GM12801 (cell line): ENCODE results near the gene C13orf46.

ENCODE experiments used
- CTCF ChIP-seq: IDR thresholded peaks from one replicate; pipeline ENCODE4 v1.5.1; 2011; ENCODE audit warnings: control low read depth; ENCODE audit not compliant: insufficient read length; ENCODE audit errors: extremely low read depth

The C13orf46 gene

GRCh38 chr13:113976711-113977684 lies 3.1 kb upstream of the C13orf46 start:
- TF ChIP-seq CTCF = no peak

- TF ChIP-seq CTCF = no peak
These were observed 1.5 kb upstream of the C13orf46 start for GRCh38 chr13:113975416-113975815.

- no peak for TF ChIP-seq CTCF
These were observed 717 bp upstream of the C13orf46 start for GRCh38 chr13:113974304-113975281.

DNA sequence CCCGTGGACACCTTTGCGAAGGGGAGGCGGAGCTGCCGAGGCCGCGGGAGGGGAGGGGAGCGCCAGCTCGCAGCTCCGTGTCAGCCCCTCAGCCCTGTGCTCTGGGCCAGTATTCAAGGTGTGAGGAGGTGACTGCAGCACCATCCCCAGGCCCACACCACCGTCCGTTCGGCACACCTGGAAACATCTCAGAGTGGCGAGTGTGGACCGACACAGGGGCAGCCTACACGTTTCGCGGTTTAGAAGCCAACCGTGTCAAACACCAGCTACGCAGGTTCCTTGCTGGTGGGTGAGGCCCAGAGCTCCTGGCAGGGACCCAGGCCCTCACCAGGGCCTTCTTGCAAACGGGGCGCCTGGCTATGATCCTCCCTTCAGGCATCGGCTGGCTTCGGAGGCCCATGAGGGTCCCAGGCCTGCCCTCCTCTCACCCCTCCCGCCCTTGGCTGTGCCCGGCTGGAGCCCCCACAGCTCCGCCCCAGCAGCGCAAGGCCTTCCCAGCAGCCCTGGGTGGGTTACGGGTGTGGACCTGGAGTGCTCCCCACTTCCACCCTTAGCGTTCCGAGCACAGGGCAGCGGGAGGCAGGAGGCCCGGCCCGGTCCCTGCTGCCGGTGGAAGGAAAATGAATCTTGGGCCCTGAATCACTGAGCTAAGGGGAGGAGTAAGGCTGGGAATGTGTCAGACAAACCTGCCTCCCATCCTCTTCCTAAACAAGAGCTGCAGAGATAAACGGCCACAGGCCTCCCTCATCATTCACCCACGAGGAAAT lies 1.2 kb downstream of the C13orf46 start:
- TF ChIP-seq CTCF = no peak

GRCh38 chr13:113971471-113972231 lies 2.2 kb downstream of the C13orf46 start:
- TF ChIP-seq CTCF = no peak

DNA sequence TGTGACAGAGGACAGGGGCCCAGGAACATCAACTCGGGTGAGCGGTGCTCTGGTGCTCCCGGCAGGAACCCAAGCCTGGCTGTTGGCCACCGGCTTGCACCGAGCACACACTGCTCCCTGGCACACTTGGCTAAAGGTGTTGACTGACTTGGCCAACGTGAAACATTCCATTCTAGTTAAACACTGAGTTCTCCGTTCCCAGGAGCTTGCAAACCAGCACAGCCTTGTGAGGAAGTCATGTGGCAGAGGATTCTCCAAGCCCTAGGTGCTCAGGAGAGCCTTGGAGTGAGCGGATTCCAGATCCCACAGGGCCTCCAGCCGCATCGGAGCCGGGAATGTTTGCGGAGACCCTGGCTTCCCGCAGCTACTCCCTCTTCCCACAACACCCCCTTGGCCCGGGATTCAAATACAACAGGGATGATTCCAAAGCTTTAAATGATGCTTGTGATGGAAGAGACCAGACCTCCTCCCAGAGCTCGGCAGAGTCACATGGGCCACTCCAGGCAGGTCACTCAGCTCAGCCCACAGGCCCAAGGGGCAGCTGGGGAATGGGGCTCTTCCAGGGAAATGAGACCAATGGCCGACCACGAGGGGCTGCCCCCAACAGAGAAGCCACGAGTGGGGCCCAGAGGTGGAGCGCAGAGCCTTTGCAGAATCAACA lies 2.9 kb downstream of the C13orf46 start:
- TF ChIP-seq CTCF = no peak
